Activated T-cell treated with anti-CD3 and anti-CD28 coated beads for 24 hours (primary cell): ENCODE results near the gene ACACB.
A peak's percentile ranks its signal among the peaks of the same experiment; 100 is the strongest.

Experiments
- DNase-seq: peaks from one replicate; pipeline ENCODE4 v3.0.0-alpha.2; 2020; ENCODE audit warnings: low read depth

The ACACB gene

GRCh38 chr12:109110988-109111495, 5.3 kb upstream of the ACACB start:
- DNase-seq = peak; percentile 39

GRCh38 chr12:109112720-109113465, 3.5 kb upstream of the ACACB start:
- no peak for DNase-seq

GRCh38 chr12:109113661-109114321, 2.6 kb upstream of the ACACB start:
- DNase-seq = no peak

- DNase-seq = no peak
Measured at GRCh38 chr12:109114644-109115043, 1.7 kb upstream of the ACACB start.

- DNase-seq = no peak
Measured at GRCh38 chr12:109115404-109115757, 1.0 kb upstream of the ACACB start.

GRCh38 chr12:109116611-109116949, 193 bp downstream of the ACACB start:
- no peak for DNase-seq

- no peak for DNase-seq
Measured at GRCh38 chr12:109120095-109120494, 3.7 kb downstream of the ACACB start.

GRCh38 chr12:109120557-109120956, 4.2 kb downstream of the ACACB start:
- no peak for DNase-seq

- DNase-seq = no peak
Measured at GRCh38 chr12:109121346-109121880, 5.0 kb downstream of the ACACB start.

- no peak for DNase-seq
Measured at GRCh38 chr12:109124878-109125648, 8.7 kb downstream of the ACACB start.

GRCh38 chr12:109125791-109126190, 9.4 kb downstream of the ACACB start:
- DNase-seq = no peak

GRCh38 chr12:109126784-109127183, 10.4 kb downstream of the ACACB start:
- DNase-seq = no peak

GRCh38 chr12:109127533-109128242, 11.3 kb downstream of the ACACB start:
- DNase-seq = no peak

GRCh38 chr12:109130297-109131153, 14.1 kb downstream of the ACACB start:
- no peak for DNase-seq

GRCh38 chr12:109131154-109132050, 15.0 kb downstream of the ACACB start:
- DNase-seq = no peak

- no peak for DNase-seq
Measured at GRCh38 chr12:109134186-109134917, 18.0 kb downstream of the ACACB start.

- DNase-seq = no peak
Measured at GRCh38 chr12:109137055-109137454, 20.7 kb downstream of the ACACB start.

- no peak for DNase-seq
Measured at GRCh38 chr12:109139360-109139759, 23.0 kb downstream of the ACACB start.

- no peak for DNase-seq
Measured at GRCh38 chr12:109139791-109140190, 23.4 kb downstream of the ACACB start.
